ENCODE data around the gene EMC6.

EMC6 gene

GRCh38 chr17:3656353-3656752, 12.3 kb upstream of the EMC6 start:
- no peak for DNase-seq (ENCODE audit: low spot score)

GRCh38 chr17:3656755-3657587, 11.6 kb upstream of the EMC6 start:
- no peak for DNase-seq (ENCODE audit: low spot score)

- no peak for DNase-seq (ENCODE audit: low spot score)
Observed at GRCh38 chr17:3657588-3657869, 11.1 kb upstream of the EMC6 start.

GRCh38 chr17:3657874-3658783, 10.5 kb upstream of the EMC6 start:
- DNase-seq (ENCODE audit: low spot score), result no peak

GRCh38 chr17:3658784-3659449, 9.7 kb upstream of the EMC6 start:
- DNase-seq (ENCODE audit: low spot score), result no peak

GRCh38 chr17:3659541-3660111, 9.0 kb upstream of the EMC6 start:
- DNase-seq (ENCODE audit: low spot score), result no peak

- DNase-seq (ENCODE audit: low spot score), result no peak
Observed at GRCh38 chr17:3660311-3660891, 8.2 kb upstream of the EMC6 start.

GRCh38 chr17:3663102-3664011, 5.3 kb upstream of the EMC6 start:
- DNase-seq (ENCODE audit: low spot score), result no peak

- no peak for DNase-seq (ENCODE audit: low spot score)
Observed at GRCh38 chr17:3665834-3666233, 2.8 kb upstream of the EMC6 start.

- no peak for DNase-seq (ENCODE audit: low spot score)
Observed at GRCh38 chr17:3666516-3666915, 2.1 kb upstream of the EMC6 start.

- DNase-seq (ENCODE audit: low spot score), result no peak
Observed at GRCh38 chr17:3667366-3668278, 990 bp upstream of the EMC6 start.

- DNase-seq (ENCODE audit: low spot score), result no peak
Observed at GRCh38 chr17:3669085-3669347, 404 bp downstream of the EMC6 start.

- DNase-seq (ENCODE audit: low spot score), result no peak
Observed at GRCh38 chr17:3669548-3669947, 936 bp downstream of the EMC6 start.

GRCh38 chr17:3672571-3672970, 4.0 kb downstream of the EMC6 start:
- DNase-seq (ENCODE audit: low spot score), result no peak

- DNase-seq (ENCODE audit: low spot score), result no peak
Observed at GRCh38 chr17:3675886-3676285, 7.3 kb downstream of the EMC6 start.

GRCh38 chr17:3678095-3678820, 9.6 kb downstream of the EMC6 start:
- DNase-seq (ENCODE audit: low spot score), result no peak

- DNase-seq (ENCODE audit: low spot score), result no peak
Observed at GRCh38 chr17:3678821-3679530, 10.4 kb downstream of the EMC6 start.

GRCh38 chr17:3679531-3680126, 11.0 kb downstream of the EMC6 start:
- no peak for DNase-seq (ENCODE audit: low spot score)

All from CD4-positive, alpha-beta T cell treated with Interleukin-6 at 100 ng/mL for 8 hours (primary cell).